ENCODE results near the gene SLC2A9.

The SLC2A9 gene

GRCh38 chr4:9962611-9963314 is 58.5 kb downstream of the SLC2A9 start:
- DNase-seq (ENCODE audit: low read depth in 2 of 2), result no peak

DNA sequence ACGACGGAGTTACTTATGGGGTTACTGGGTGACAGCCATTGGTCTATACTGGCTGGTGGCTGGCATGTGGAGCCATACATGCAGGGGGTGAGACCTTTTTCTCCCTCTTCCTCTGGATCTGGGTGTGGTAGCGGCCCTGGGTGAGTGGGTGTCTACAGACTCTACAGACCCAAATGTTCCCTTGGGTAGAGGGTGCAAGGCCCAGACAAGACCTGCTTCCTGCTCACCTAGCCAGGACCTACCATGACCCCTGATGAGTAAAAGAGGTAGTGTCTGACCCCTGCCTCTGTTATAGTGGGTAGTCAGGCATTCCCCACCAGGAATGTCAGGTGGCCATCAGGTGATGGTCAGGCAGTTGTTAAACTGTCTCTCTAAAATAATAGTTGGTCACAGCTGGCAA is 66.8 kb downstream of the SLC2A9 start:
- no peak for DNase-seq (ENCODE audit: low read depth in 2 of 2)

- no peak for DNase-seq (ENCODE audit: low read depth in 2 of 2)
Measured at GRCh38 chr4:9953089-9953488, 68.2 kb downstream of the SLC2A9 start.

DNA sequence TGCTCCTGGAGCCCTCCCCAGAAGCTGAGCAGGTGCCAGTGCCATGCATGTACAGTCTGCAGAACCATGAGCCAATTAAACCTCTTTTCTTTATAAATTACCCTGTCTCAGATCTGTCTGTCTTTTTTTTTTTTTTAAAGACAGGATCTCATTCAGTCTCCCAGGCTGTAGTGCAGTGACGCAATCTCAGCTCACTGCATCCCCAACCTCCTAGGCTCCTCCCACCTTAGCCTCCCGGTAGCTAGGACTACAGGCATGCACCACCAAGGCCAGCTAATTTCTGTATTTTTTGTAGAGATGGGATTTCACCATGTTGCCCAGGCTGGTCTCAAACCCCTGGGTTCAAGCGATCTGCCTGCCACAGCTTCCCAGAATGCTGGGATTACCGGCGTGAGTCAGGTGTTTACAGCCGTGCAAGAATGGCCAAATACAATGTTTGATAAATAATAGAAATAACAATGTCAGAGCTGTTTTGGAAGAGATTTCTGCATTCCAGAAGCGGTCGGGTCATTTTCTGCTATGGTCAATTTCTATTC is 68.8 kb downstream of the SLC2A9 start:
- DNase-seq (ENCODE audit: low read depth in 2 of 2), result no peak

GRCh38 chr4:9949573-9949972 is 71.7 kb downstream of the SLC2A9 start:
- no peak for DNase-seq (ENCODE audit: low read depth in 2 of 2)

DNA sequence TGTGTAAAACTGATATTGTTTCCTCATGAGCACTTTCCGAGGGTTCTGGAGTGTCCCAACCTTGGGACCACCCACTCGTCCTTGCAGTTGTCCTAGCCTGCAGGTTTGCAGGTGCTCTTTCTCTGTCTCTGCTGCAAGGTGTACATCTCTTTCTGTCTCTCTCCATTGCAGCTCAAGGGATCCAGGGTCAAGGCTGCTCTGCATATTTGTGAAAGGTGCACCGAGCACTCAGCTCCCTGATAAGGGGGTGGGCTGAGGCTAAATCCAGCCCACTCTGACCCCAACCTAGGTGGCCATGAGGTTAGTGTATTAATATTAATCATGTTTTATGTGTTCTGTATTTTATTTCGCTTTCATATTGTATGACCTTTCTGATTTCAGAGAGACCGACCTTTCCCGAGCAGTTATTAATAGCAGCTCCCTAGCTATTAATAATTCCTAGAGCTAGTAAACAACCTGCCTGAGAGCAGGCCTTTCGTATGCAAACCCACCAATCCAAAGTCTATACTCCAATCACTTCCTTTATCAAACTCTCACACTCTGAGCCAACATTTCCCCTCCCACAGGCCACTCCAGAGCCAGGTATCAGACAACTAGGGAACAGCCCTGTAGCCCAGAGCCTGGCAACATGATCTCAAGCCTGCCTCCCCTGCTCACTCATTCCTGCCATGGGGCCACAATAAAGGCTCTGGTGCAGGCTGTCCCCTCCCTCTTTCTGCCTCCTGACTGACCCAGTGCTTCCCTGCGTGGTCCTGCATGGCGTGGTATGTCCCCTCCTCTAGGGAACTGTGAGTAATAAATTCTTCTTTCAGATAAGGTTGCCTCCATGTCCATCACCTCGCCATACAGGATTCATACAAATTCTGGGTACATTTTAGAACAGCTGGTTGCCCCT is 73.9 kb downstream of the SLC2A9 start:
- DNase-seq (ENCODE audit: low read depth in 2 of 2), result no peak

GRCh38 chr4:9946170-9946569 is 75.1 kb downstream of the SLC2A9 start:
- DNase-seq (ENCODE audit: low read depth in 2 of 2), result no peak

- DNase-seq (ENCODE audit: low read depth in 2 of 2), result no peak
Measured at GRCh38 chr4:9944431-9945425, 76.6 kb downstream of the SLC2A9 start.

DNA sequence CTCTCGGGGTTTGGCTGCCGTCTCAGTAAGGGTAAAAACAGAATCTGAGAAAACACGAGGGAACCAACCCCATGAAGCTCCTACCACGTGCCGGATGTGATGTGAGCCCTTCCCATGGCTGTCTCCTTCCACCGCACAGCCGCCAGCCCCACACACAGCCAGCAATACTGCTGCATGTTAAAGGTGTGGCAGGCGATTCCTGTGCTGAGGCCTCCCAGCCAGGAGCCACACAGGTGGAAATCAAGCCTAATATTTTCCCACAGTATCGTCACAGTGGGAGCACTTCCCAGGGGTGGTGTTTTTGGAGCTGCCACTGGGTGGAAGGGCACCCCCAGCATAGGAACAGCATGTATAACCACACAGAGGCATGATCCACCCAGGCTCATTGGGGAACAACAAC is 77.5 kb downstream of the SLC2A9 start:
- DNase-seq (ENCODE audit: low read depth in 2 of 2), result no peak

DNA sequence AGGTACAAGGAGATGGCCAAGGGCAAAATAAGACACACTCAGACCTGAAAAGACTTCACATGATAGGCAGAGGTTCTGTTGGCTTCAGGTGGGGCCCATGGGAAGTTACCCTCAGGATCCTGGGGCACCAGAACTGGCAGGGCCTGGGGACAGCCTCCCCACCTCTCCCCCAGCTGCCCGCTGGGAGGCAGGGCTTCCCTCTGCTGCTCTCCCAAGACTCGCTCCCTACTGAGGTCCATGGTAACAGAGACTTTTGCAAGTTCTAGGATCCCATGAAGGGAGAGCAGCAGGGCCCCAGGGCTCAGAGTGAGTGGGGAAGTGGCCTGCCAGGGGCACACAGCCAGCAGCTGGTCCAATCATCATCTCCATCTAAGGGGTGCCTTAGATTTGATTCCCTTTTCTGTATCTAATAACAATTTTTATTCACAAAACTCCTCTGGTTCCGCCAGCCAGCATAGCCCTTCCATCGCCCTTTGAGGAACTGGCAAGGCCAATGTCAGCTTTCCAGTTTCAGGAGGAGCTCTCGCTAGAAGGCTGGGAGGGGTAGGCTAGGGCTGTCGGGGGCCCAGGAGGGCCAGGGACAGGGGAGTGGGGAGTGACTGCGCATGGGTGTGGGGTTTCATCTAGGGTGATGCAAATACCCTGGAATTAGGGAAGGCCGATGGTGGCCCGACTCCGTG is 78.2 kb downstream of the SLC2A9 start:
- no peak for DNase-seq (ENCODE audit: low read depth in 2 of 2)

DNA sequence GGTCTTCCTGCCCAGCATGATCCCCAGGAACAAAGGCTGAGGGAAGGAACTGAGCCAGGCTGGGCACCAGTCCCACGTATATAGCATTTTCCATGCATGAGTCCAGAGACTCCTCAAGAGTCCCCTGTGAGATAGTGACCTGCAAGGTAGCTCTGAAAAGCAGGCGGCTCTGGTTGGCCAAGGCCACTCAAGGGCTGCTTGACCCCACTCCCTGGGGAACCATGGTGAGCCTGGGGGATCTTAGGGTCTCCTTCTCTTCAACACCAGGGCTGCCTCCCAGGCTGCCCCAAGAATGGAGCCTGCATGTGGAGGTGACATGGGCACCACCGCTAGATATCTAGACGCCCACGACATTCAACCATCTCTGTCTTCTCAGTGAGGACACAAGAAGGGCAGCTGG is 79.2 kb downstream of the SLC2A9 start:
- DNase-seq (ENCODE audit: low read depth in 2 of 2), result no peak

GRCh38 chr4:9940041-9940440 is 81.3 kb downstream of the SLC2A9 start:
- DNase-seq (ENCODE audit: low read depth in 2 of 2), result no peak

DNA sequence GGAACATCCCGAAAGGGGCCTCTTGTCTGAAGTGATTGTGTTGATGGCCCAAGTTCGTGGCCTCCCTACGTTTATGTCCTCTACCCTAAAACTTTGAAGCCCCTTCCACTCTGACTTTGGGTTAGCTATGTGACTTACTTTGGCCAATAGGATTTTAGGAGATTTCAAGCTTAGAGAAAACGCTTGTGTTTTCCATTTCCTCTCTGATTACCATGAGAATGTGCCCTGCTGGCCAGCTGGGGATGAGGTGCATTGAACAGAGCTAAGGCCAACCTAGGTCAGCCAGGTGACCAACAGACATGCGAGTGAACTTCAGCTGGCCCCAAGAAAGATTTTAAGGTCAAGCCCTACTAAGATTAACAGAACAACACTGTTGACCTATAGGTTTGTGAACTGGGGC is 82.4 kb downstream of the SLC2A9 start:
- DNase-seq (ENCODE audit: low read depth in 2 of 2), result no peak

GRCh38 chr4:9937078-9937477 is 84.2 kb downstream of the SLC2A9 start:
- DNase-seq (ENCODE audit: low read depth in 2 of 2), result no peak

- DNase-seq (ENCODE audit: low read depth in 2 of 2), result no peak
Measured at GRCh38 chr4:9936129-9936644, 85.1 kb downstream of the SLC2A9 start.

- DNase-seq (ENCODE audit: low read depth in 2 of 2), result no peak
Measured at GRCh38 chr4:9933956-9934355, 87.3 kb downstream of the SLC2A9 start.

DNA sequence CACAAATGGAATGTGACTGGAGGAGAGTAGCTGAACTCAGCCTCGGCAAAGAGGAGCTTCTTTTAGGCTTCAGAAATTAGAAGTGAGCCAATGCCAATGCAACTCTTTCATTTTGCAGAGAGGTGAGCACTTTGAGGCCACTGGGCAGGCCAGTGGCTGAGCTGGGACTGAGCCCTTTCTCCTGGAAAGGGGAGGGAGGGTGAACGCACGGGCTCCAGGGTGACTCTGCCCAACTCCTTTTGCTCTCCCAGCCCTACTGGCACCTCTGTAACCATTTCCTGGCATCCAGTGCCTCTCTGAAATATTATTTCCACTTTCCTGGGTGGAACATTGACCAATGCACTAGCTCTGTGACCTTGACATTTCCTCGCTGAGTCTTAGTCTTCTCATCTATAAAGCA is 88.1 kb downstream of the SLC2A9 start:
- DNase-seq (ENCODE audit: low read depth in 2 of 2), result no peak

GRCh38 chr4:9932771-9933170 is 88.5 kb downstream of the SLC2A9 start:
- DNase-seq (ENCODE audit: low read depth in 2 of 2), result no peak

DNA sequence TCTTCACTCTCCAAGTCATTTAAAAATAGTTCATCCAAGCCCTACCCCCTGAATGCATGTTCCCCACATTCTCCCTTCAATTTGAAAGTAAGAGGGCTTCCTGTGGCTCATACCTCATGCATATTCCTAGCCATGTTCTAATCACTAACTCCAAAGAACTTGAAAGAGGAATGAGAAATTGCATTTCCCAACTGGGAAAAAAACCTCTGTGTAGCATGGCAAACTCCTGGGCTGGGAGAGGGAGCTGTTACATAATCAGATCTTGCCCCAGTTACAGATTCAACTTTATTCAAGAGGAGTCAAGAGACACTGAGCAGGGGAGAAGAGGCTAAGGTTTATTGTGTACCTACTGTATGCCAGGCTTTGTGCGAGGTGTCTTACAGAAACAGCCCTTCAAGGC is 90.2 kb downstream of the SLC2A9 start:
- DNase-seq (ENCODE audit: low read depth in 2 of 2), result no peak

- DNase-seq (ENCODE audit: low read depth in 2 of 2), result no peak
Measured at GRCh38 chr4:9929111-9929510, 92.2 kb downstream of the SLC2A9 start.

All from activated CD8-positive, alpha-beta memory T cell treated with anti-CD3 and anti-CD28 coated beads for 4 hours (primary cell).